Measurements from ENCODE around the gene WAC. TPM values are rescaled to one million over a fixed set of nuclear protein-coding genes. Genes with fewer than 3 reads are reported as not detected.
"Not testable (repeated sequence)": the region's sequence is repeated elsewhere in the genome, so short reads cannot be mapped to it uniquely, and the experiment has no call there.

Gene WAC
- total RNA-seq, 1 experiment from 2014 or later: 64.7 TPM

DNA sequence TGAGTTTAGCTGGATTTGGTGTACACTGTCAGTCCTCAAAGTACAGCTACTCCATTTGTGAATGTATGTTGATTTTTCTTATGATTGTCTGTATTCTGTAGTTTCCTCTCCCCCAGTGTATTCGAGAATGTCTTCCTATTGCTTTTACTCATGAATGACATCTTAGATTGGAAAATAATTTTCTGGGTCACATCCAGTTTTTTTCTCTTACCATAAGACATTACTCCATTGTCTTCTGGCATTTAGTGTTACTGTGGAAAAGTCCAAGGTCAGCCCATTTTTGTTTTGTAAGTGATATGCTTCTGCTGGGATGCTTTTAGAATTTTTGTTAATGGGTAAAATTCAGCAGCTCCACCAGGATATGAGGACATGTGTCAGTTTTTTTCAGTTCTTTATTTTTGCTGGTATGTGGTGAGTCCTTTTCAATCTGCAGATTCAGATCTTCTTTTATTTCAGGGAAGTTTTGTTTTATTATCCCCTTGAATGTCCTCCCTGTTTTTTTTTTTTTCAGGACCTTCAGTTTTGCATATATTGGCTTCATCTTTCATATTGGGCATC, 33.6 kb downstream of the WAC start:
- DNase-seq (ENCODE audit: low read depth): no peak

DNA sequence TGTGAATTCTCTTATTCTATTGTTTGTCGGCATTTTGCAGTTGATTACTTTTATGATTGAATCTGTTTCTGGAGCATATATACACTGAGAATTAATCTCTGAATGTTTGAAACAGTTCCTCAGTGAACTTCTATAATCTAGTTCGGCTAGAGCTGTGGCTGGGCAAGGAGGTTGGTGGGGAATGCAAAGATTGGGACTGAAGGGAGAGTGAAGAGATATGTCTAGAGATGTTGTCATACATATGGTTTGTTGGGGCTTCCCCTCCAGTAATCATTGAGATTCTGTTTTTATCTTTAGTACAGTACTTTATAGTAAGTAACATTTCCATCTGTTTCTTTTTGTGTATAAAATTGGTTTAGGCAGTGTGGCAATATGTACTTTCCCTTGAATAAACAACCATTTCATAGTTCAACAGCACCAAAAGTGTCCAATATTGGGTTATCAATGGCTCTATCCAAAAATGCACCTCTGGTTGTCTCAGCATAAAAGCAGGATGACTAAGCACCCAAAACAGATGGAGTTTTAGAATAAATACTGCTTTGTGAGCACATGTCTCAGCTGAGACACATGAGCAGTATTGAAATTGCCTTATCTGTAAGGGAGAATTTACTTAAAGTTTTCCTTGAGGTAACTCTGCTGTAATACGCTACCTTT, 36.7 kb downstream of the WAC start:
- DNase-seq (ENCODE audit: low read depth): peak; percentile 40

DNA sequence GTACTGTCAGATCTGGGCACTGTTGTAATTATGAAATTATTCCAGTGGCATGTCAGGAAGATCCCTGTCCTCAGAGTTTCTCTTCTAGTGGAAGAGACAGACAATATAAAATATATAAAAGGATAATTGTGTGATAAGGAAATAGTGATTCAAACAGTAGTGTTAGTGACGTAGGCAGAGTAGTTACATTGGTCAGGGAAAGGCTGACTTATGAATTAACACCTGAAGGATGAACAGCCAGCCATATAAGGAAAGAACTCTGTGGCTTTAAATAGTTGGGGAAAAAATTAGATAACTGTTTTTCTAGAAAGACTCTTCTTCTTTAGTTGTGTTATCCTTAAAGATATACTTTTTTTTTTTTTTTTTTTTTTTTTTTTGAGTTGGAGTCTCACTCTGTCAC, 37.7 kb downstream of the WAC start:
- DNase-seq (ENCODE audit: low read depth): no peak

DNA sequence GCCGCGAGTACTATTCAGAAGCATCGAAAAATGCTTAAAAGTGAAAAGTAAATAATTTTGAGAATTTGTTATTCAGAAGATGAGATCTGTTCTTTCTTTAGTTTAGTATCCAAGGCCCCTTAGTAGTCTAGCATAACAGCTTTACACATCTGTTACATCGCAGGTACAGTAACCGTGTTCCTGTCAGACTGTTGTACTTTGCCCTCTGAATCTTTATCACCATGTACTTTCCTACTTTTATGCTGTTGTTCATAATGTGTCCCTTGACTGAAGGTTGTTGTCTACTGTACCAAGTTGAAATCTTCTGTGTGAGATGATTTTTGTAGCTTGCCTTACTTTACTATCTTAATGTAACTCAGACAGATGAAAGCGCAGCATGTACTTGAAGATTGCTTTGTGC, 38.3 kb downstream of the WAC start:
- DNase-seq (ENCODE audit: low read depth): no peak

DNA sequence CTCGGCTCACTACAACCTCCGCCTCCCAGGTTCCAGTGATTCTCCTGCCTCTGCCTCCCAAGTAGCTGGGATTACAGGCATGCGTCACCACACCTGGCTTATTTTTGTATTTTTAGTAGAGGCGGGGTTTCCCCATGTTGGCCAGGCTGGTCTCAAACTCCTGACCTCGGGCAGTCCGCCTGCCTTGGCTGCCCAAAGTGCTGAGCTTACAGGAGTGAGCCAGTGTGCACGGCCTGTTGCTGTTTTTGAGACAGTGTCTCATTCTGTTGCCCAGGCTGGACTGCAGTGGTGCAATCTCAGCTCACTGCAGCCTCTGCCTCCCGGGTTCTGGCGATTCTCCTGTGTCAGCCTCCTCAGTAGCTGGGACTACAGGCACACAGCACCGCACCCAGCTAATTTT, 41.3 kb downstream of the WAC start:
- not testable (repeated sequence) for DNase-seq (ENCODE audit: low read depth)

DNA sequence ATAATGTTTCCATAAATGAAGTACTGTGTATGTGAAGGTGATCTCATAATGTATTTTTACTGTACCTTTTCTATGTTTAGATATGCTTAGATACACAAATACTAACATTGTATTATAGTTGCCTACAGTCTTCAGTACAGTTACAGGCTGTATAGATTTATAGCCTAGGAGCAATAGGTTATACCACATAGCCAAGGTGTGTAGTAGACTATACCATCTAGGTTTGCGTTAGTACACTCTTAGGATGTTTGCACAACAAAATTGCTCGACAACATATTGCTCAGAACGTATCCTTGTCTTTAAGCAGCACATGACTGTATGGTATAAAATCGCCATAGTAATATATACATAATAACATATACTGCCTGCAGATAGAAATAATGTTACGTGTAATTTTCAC, 42.9 kb downstream of the WAC start:
- DNase-seq (ENCODE audit: low read depth): no peak

DNA sequence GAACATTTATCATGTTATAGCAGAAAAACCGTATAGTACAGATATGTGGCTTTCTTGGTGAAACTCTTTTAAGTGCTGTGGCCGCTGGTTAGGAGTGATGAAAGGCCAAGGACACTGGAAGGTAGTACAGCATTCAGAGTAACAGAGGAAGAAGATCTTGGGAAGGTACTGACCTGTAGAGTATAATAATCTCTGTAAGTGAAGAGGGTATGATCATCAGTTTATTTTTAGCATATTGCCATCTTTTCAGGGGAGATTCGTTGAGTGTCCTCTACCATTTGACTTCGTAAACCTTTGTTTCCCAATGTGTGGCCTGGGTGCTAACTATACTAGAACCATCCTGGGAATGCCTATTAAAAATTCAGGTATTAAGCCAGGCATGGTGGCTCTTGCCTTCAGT, 44.6 kb downstream of the WAC start:
- no peak for DNase-seq (ENCODE audit: low read depth)

DNA sequence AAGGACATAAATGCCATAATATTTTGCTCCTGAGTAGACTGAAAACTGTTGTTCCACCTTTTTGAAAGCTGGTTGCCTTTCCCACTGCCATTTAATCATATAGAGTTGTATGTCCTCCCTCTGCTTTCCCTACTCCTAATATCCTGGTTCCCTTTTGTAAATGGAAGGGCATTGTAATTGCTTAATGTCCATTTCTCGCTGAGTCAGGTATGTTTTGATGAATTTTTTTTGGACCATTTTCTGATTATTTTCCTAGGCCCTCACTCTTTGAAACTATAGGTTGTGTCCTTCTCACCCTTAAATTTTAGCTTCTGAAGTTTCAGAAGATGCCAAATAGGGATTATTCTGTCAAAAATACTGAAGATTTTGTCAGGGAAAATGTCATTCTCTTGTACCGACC, 45.5 kb downstream of the WAC start:
- DNase-seq (ENCODE audit: low read depth): no peak

DNA sequence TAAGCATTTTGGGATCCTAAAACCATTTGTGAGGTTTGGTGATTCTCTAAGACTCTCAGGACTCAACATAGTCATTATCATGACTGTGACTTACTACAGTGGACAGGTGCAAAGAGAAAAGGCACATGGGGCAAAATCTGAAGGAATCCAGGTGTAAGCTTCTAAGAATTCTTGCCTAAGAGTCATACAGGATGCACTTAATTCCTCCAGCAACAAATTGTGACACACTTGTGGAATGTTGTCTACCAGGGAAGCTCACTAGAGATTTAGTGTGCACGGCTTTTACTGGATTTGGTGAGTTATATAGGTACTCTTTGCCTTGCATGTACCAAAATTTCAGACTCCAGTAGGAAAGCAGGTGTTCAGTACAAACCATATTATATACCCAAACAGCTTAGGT, 47.9 kb downstream of the WAC start:
- no peak for DNase-seq (ENCODE audit: low read depth)

DNA sequence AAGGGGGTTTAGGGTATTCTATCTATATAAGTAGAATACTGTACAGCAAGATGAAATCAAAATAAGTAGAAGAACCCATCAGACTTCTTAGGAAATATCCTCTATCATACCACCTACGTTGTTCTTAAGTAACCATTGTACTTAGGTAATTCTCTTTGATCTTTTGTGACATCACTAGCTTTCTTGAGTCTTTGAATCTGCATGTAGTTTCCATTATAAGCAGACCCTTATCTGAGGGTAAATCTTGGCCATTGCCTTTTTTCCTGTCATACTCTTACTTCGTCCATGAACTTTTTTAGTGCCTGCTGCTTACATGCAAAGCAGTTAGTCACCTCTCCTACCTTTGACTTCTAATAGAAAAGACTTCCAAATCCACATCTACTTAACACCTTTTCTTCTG, 49.0 kb downstream of the WAC start:
- DNase-seq (ENCODE audit: low read depth): no peak

DNA sequence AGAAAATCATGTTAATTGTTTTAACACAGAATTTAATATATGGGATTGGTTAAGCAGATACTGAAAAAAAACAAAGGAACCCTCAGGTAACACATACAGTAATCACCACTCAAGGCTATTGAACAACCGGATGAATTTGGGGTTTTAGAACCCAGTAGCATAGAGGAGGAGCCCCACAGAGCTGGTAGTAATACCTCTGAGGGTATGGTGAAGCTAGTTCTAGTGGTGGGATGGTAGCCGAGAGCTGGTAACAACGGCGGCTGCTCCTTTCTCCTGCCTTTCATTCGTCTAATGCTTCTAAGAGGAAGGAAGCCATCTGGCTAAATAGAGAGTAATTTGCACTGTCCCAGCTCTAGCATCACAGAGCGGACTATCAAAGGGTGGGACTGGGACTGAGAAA, 52.2 kb downstream of the WAC start:
- DNase-seq (ENCODE audit: low read depth): no peak

DNA sequence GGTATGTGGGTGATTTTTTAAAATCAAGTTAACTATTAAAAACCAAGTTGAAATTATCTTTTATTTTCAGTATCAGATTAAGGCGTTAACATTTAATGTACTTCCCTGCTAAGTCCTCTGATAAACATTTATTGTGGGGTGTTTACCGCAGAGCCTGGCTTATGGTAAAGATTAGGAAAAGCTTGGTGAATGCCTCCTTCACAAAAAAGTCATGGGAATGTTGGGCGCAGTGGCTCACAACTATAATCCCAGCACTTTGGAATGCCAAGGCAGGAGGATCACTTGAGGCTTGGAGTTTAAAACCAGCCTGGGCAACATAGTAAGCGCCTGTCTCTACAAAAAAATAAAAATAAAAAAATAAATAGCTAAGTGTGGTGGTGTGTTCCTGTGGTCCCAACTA, 53.3 kb downstream of the WAC start:
- no peak for DNase-seq (ENCODE audit: low read depth)

DNA sequence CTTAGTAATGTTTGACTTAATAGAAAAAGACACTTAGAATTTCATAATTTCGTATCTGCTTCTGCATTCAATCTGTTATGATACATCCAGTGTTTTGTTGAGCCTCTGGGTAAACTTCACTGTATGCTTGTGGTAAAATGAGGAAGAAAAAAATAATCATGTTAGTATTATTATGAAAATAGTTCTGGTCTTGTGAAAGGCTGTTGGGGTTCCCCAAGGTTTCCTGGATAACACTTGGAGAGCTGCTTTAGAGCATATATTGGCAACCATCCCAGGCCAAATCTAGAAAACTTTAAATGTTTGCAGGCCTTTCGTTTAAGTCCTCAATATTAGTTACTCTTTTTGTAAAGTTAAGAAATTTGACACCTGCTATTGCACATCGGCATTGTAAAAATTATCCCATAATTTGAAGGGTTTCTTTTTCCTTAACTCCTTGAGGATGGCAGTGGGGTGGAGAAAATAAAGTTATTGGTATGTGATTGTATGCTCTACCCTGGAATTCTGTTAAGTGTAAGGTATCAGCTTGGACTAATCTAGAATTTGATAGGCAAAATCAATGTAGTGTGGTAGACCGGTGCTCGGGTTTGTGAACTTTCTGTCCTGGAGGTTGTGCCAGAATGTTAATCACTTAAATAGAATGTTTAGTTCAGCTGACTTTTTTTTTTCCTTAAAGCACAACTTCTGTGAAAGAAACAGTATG, 54.5 kb downstream of the WAC start:
- peak; percentile 15 for DNase-seq (ENCODE audit: low read depth)

DNA sequence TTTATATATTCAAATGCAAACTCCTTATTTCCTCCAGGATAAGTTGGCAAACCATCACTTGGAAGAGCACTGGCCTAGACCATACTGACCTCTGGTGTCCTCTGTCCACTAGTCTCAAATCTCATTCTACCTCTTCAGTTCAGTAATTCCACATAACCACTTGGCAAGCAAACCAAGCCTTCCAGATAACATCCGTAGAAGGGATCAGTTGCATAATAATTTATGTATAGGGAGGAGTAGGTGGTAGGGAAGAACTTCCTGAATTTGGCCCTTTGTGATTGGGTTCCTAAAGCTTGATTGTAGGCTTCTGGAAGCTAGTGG, 55.0 kb downstream of the WAC start:
- DNase-seq (ENCODE audit: low read depth): peak; percentile 55

DNA sequence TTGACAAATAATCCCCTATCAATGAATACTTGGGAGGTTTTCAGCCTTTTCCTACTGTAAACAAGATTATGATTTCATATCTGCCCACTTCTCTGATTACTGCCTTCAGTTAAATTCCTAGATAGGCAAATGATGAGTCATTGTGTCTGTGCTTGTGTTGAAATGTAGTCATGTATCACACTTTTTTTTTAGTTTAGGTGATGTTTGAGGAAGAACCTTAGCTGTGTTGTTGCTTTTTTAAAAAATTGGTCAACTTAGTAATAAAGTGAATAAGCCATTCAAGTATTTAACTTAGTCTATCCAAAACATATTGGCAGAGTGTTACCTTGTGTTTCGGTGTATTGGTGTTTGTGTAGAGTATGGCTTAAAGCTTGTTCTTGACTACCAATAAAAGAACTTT, 60.0 kb downstream of the WAC start:
- peak; percentile 71 for DNase-seq (ENCODE audit: low read depth)

DNA sequence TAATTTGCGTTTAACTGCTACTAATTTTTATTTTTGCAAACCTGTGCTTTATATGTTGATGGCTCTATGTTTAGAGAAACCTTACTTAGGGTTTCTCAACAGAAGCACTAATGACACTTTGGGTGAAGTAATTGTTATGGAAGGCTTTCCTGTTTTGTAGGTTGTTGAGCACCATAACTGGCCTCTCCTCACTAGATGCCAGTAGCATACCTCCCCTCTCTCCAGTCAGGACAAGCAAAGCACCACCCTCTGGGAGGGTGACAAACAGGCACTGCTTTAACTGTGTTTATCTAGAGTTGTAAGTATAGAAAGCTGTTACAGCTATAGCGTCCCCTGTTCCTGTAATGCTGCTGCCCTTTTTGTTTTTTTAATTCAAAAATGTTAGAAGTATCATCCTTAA, 60.9 kb downstream of the WAC start:
- no peak for DNase-seq (ENCODE audit: low read depth)

DNA sequence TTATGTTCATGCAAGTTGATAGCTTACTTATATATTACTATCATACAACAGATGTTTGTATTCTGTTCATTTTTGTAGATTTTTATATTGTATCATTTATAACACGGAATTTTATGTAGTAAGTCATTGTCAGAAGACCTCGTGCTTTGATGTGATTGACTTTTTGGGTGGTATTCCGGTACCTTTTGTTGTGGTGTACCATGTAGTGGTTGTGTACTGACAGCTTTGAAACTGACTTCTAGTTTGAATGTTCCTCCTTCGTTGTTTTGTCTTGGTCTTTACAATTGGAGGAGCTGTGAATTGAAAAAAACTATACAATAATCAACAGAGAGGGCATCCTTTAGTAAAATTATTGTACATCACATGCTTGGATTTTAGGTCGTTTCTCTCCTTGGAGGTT, 61.5 kb downstream of the WAC start:
- no peak for DNase-seq (ENCODE audit: low read depth)

DNA sequence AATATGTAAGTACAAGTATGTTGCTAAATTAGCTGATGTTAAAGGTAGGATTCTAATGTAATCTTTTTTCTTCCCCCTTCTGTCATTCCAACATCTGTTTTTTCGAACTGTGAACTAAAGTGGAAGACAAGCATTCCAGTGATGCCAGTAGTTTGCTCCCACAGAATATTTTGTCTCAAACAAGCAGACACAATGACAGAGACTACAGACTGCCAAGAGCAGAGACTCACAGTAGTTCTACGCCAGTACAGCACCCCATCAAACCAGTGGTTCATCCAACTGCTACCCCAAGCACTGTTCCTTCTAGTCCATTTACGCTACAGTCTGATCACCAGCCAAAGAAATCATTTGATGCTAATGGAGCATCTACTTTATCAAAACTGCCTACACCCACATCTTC, 62.7 kb downstream of the WAC start:
- DNase-seq (ENCODE audit: low read depth): no peak

DNA sequence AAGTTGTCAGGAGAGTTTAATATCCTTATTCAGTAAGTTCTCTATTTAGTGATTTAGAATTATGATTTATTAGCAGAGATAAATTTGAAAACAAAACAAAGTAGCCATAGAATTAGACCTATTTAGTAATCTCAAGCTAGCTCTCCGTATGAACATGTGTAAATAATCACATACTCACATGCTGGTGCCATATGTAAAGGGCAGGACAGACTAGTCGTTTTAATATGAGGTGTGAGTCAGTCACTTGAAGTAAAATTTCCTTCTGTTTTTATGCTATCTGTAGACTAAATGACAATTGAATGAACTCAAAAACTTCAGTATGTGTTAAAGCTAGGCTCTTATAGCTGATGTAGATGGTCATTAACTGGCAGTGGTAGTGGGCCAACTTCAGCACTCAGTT, 67.1 kb downstream of the WAC start:
- no peak for DNase-seq (ENCODE audit: low read depth)

DNA sequence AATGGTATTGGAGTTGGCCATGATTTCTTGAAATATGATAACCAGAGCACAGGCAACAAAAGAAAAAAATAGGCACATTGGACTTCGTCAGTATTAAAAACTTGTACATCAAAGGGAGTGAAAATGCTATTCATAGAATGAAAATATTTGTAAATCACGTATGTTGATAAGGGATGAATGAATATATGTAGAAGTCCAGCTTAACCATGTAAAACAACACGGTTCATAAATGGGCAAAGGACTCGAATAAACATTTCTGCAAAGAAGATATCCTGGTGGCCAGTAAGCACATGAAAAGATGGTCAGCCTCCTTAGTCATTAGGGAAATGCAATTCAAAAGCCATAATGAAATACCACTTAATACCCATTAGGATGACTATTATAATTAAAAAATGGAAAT, 68.1 kb downstream of the WAC start:
- DNase-seq (ENCODE audit: low read depth): no peak

DNA sequence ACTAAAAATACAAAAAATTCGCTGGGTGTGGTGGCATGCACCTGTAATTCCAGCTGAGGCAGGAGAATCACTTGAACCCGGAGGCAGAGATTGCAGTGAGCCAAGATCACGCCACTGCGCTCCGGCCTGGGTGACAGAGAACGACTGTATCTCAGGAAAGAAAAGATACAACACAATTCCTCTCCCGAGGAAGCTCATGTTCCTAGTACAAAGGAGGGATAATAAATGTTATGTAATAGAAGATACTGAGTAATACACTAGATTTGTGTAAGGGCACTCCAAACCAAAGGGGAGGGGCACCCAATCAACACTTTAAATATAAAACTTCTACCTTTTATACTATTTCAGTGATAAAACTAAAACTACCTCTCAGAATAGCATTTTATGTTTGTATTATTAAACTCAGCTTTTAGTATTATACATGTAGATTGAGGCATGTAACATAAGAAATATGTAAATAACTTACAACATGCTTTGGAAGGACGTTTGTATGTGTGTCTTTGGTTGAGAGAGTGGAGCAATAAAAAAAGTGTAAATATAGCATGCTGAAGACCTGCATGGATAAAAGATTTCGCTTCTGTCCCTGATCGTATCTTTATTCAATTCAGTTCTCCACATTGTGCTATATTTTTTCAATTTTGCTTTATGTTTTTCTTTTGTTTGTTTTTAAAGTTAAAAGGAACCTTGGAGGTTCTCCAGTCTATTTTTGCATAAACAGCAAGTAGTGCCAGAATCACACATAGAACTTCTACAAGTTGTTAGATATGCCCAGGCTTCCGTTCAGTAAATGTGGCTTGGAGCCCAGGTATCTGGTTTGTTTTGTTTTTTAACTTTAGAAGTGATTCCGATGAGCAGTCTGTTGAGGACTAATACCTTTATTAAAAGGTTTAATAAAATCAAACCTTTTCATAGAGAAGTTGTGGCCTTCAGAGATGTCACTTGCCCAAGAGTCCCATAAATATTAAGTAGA, 71.9 kb downstream of the WAC start:
- DNase-seq (ENCODE audit: low read depth): no peak

DNA sequence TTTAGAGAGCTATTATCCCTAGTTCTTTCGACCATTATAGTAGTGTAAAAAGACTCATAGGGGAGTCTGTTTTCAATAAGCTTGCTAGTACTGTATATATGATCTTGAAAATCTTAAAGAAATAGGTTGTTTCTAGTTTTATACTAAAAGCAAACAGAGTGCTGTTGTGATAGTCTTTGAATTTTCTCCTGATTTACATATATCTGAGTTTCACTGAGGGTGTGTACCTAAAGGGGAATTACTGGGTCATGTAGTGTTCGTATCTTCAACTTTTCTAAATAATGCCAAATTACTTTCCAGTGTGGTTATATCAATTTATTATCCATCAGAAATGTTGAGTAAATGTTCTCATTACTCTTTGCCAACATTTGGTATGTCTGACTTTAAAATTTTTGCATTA, 73.7 kb downstream of the WAC start:
- no peak for DNase-seq (ENCODE audit: low read depth)

Data from LHCN-M2 (cell line).